Astrocyte (in vitro differentiated cells and primary cell): ENCODE measurements around the gene PTPN20.

Source experiments
- EZH2 ChIP-seq: IDR thresholded peaks from 2 replicates; pipeline ENCODE4 v1.6.1; 2012; ENCODE audit warnings: mild to moderate bottlenecking, low read length, inconsistent platforms; ENCODE audit not compliant: insufficient read depth
- TF ChIP-seq, protein P1 (sequence below): IDR thresholded peaks from 2 replicates; pipeline ENCODE4 v1.5.1; 2011; ENCODE audit warnings: low read depth, mild to moderate bottlenecking, inconsistent platforms, low read length, moderate library complexity; ENCODE audit not compliant: insufficient read depth

DNA sequence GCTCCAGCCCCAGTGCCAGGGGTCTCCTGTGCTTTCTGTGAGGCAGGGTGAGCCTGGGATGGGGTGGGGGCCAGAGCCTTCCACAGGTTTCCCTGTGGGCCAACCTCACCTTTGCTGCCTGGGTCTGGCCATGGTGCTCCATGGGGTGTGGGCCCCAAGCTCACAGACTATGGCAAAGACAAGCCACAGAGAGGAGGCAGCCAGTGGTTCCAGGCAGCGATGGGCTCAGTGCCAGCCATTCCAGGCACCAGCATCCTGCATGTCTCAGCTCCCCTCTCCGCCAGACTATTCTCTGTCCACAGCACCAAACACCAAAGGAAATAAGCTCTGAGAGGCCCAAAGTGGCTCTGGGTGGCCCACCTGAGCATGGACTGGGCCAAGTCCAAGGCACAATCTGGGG lies 133.5 kb downstream of the PTPN20 start:
- TF ChIP-seq, protein P1, sequence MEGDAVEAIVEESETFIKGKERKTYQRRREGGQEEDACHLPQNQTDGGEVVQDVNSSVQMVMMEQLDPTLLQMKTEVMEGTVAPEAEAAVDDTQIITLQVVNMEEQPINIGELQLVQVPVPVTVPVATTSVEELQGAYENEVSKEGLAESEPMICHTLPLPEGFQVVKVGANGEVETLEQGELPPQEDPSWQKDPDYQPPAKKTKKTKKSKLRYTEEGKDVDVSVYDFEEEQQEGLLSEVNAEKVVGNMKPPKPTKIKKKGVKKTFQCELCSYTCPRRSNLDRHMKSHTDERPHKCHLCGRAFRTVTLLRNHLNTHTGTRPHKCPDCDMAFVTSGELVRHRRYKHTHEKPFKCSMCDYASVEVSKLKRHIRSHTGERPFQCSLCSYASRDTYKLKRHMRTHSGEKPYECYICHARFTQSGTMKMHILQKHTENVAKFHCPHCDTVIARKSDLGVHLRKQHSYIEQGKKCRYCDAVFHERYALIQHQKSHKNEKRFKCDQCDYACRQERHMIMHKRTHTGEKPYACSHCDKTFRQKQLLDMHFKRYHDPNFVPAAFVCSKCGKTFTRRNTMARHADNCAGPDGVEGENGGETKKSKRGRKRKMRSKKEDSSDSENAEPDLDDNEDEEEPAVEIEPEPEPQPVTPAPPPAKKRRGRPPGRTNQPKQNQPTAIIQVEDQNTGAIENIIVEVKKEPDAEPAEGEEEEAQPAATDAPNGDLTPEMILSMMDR = no peak
- TF ChIP-seq EZH2 = no peak
